IPS-18a (cell line): Measurements from ENCODE around the gene ADK.
"Not testable (repeated sequence)": the region's sequence is repeated elsewhere in the genome, so short reads cannot be mapped to it uniquely, and the experiment has no call there.

Source experiments
- H3K27ac ChIP-seq: one replicate; pipeline ENCODE4 v1.5.1; 2013; ENCODE audit warnings: low read length
- H3K27me3 ChIP-seq: one replicate; pipeline ENCODE4 v1.6.1; 2013; ENCODE audit warnings: mild to moderate bottlenecking, low read length; ENCODE audit not compliant: control insufficient read depth, insufficient read depth
- H3K36me3 ChIP-seq: one replicate; pipeline ENCODE4 v1.6.1; 2013; ENCODE audit warnings: low read depth, low read length; ENCODE audit not compliant: control insufficient read depth
- H3K4me1 ChIP-seq: one replicate; pipeline ENCODE4 v1.6.1; 2013; ENCODE audit warnings: low read depth, low read length; ENCODE audit not compliant: control insufficient read depth
- H3K4me3 ChIP-seq: one replicate; pipeline ENCODE4 v1.5.1; 2013; ENCODE audit warnings: low read length
- H3K9ac ChIP-seq: one replicate; pipeline ENCODE4 v1.6.1; 2013; ENCODE audit warnings: mild to moderate bottlenecking, low read length, moderate library complexity
- H3K9me3 ChIP-seq: one replicate; pipeline ENCODE4 v1.6.1; 2013; ENCODE audit warnings: low read depth, low read length; ENCODE audit not compliant: control insufficient read depth

Gene ADK

DNA sequence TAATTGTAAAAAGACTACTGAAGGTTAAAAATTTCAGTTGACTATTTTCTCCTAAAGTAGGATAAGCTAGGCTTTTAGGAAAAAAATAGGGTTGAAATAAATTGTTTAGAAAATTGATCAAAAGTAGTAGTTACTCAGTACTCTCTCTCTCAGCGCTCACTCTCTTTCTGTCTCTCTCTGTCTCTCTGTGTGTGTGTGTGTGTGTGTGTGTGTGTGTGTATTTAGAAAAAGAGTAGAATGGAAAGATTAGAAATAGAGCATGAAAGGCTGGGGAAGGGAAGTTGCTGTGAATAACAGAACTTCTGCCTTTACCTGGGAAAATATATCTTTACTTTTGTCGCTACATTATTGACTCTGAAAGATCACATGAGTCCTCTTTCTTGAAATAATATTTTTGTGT lies 20.6 kb downstream of the ADK start:
- H3K27me3 ChIP-seq = no peaks in the 10 kb centered on the region
- no peak overlapping the region for H3K27ac ChIP-seq
- H3K4me3 ChIP-seq = no peak overlapping the region
- no peak overlapping the region for H3K9ac ChIP-seq
- no peaks in the 10 kb centered on the region for H3K36me3 ChIP-seq
- peaks cover 5% of the 10 kb centered on the region for H3K4me1 ChIP-seq
- H3K9me3 ChIP-seq = no peaks in the 10 kb centered on the region

GRCh38 chr10:74174521-74174920 lies 23.5 kb downstream of the ADK start:
- no peaks in the 10 kb centered on the region for H3K36me3 ChIP-seq
- no peaks in the 10 kb centered on the region for H3K27me3 ChIP-seq
- no peak overlapping the region for H3K27ac ChIP-seq
- H3K9ac ChIP-seq = no peak overlapping the region
- no peak overlapping the region for H3K4me3 ChIP-seq
- H3K9me3 ChIP-seq = no peaks in the 10 kb centered on the region
- peaks cover 5% of the 10 kb centered on the region for H3K4me1 ChIP-seq

DNA sequence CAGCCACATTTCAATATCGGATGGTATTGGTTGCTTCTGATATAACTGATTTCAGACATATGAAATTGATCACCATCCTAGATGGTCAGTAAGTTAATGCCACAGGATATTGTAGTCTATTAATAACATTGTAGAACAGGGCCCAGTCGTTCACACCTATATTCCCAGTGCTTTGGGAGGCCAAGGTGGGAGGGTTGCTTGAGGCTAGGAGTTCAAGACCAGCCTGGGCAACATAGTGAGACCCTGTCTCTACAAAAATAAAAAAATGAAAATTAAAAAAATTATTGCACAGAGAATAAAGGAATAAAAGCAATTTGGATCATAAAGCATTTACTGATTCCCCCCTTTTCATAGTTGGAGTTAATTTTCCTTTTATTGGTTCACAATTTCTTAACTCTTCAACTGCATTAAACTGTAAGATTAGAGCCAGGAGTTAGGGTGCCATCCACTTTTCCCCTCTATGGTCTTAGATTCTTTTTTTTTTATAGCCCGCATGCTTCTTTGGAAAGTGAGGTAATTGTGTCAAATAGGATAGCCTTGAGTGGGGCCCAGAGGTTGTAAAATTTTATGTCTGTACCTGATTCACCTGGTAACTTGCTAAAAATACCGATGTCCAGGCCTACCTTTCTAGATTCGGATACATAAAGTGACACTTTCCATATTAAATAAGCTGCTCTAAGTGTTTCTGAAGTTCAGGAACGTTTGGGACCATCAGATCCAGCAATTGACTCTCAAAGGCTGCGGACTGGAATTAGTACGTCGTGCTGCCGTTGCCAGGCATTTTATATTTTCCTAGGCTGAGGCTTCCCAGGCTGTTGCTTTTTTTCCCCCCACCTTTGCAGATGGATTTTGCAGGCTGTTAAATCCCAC lies 24.7 kb downstream of the ADK start:
- Histone ChIP-seq H3K27me3 (no peaks in the 10 kb centered on the region), H3K36me3 (no peaks in the 10 kb centered on the region), H3K27ac (peak overlapping the region; percentile 19), H3K9me3 (no peaks in the 10 kb centered on the region), H3K9ac (peak overlapping the region; percentile 87), H3K4me1 (peaks cover 5% of the 10 kb centered on the region), H3K4me3 (peak overlapping the region; percentile 90)

DNA sequence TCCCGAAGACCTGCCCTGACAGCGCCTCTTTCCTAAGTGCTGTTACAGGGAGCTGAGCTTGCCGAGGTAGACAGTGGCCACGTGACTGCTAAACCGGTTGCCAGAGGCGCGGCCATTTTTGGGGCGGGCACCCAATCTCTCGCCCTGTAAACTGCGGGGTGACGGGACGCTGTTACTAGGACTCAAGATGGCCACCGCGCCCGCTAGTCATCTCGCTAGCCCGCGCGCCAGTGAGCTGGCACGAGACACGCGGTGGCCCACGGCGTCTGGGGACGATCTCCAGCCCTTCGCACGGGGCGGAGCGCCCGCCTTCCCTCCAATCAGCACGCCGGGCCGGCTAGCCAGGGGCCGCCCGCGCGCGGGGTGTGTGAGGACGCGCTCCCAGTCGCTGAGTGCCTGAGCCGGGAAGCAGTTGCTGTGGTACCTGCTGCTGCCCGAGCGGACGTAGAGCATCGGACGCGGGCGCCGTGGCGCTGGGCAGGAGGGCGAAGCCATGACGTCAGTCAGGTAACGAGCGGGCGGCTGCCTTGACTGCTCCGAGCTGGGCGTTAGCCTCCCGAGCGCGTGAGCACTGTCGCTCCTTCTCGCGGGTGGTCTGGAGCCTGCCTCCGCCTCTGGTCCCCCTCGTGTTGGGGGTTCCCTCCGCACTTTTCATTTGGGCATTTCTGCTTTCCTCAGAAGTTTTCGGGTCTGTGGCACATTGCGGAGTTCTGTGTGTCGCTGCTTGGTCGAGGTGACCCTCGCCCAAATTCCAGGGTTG lies 25.5 kb downstream of the ADK start:
- H3K9ac ChIP-seq = peak overlapping the region; percentile 87
- peak overlapping the region; percentile 90 for H3K4me3 ChIP-seq
- H3K4me1 ChIP-seq = peaks cover 8% of the 10 kb centered on the region
- no peaks in the 10 kb centered on the region for H3K9me3 ChIP-seq
- H3K27me3 ChIP-seq = no peaks in the 10 kb centered on the region
- no peaks in the 10 kb centered on the region for H3K36me3 ChIP-seq
- H3K27ac ChIP-seq = peak overlapping the region; percentile 66

DNA sequence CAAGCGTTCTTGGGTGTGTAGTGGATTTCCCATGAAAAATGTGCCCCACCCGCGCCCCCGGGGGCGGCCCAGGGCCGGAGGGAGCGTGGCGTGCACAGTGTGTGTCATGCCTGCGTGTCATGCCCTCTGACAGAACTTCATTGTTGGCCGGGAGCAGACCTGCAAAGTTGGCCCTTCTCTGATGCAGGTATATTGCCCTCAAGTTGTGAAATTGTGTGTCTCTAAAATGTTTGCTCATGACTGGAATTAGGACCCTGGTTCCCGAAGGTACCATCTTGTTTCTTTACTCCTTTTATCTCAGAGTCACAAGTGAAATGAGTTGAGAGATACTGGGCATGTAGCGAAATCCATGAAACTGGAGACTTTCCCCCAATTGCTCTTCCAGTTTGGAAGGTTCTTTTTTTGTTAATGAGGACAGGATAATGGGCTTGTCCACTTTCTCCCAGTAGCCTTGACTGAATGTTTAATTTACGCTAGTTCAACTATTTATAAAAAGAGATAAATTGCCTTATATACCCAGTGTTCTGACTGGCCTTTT lies 26.2 kb downstream of the ADK start:
- Histone ChIP-seq H3K4me1 (peaks cover 12% of the 10 kb centered on the region), H3K4me3 (peak overlapping the region; percentile 90), H3K27me3 (no peaks in the 10 kb centered on the region), H3K27ac (peak overlapping the region; percentile 66), H3K9ac (peak overlapping the region; percentile 87), H3K36me3 (no peaks in the 10 kb centered on the region), H3K9me3 (no peaks in the 10 kb centered on the region)

DNA sequence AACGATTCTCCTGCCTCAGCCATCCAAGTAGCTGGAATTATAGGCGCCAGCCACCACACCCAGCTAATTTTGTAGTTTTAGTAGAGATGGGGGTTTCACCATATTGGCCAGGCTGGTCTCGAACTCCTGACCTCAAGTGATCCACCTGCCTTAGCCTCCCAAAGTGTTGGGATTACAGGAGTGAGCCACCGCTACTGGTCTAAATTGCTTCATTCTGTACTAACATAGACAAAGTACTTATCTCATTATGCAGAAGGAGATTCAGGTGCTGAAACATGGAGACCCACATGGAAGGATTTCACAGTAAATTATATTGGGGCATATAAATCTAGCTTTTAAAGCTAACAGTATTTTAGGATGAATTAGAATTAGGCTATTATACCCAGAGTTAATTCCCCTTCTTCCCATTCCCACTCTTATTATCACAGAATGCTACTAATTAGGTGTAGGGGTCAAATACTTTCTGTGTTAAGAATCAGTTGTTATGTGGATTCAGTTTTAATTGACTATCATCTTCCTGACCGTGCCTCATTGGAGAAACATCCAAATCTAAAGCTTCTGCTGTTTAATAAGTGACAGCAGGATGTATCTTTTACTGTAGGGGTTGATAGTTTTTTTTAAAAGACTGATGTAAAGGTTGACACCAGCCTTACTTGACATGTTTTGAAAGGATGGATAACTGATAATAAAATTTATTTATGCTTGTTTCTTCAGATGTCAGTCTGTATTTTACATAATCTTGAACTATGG lies 27.2 kb downstream of the ADK start:
- no peak overlapping the region for H3K4me3 ChIP-seq
- no peak overlapping the region for H3K9ac ChIP-seq
- no peaks in the 10 kb centered on the region for H3K9me3 ChIP-seq
- H3K36me3 ChIP-seq = no peaks in the 10 kb centered on the region
- H3K27me3 ChIP-seq = no peaks in the 10 kb centered on the region
- H3K27ac ChIP-seq = no peak overlapping the region
- H3K4me1 ChIP-seq = peaks cover 12% of the 10 kb centered on the region

- no peaks in the 10 kb centered on the region for H3K9me3 ChIP-seq
- no peaks in the 10 kb centered on the region for H3K27me3 ChIP-seq
- H3K9ac ChIP-seq = no peak overlapping the region
- H3K4me1 ChIP-seq = peaks cover 12% of the 10 kb centered on the region
- H3K27ac ChIP-seq = no peak overlapping the region
- no peaks in the 10 kb centered on the region for H3K36me3 ChIP-seq
- H3K4me3 ChIP-seq = no peak overlapping the region
Measured at GRCh38 chr10:74179111-74179710, 28.2 kb downstream of the ADK start.

GRCh38 chr10:74186678-74187077 lies 35.7 kb downstream of the ADK start:
- no peaks in the 10 kb centered on the region for H3K27me3 ChIP-seq
- H3K9me3 ChIP-seq = no peaks in the 10 kb centered on the region
- H3K9ac ChIP-seq = no peak overlapping the region
- no peak overlapping the region for H3K27ac ChIP-seq
- H3K4me1 ChIP-seq = peaks cover 2% of the 10 kb centered on the region
- H3K36me3 ChIP-seq = no peaks in the 10 kb centered on the region
- no peak overlapping the region for H3K4me3 ChIP-seq

DNA sequence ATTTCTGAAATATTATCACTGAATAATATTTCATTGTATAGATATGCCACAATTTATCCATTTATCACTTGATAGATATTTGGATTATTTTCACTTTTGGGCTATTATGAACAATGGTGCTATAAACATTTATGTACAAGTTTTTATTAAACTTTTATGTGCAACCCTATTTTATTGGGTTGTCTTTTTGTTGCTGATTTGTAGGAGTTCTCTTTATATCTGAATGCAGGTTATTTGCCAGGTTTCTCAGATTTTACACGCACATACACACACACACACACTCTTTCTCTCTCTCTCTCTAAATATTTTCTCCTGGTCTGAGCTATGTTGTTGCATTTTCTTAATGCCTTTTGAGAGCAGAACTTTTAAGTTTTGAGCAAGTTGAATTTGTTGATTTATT lies 36.2 kb downstream of the ADK start:
- no peak overlapping the region for H3K27ac ChIP-seq
- H3K4me3 ChIP-seq = no peak overlapping the region
- H3K4me1 ChIP-seq = no peaks in the 10 kb centered on the region
- no peaks in the 10 kb centered on the region for H3K36me3 ChIP-seq
- H3K9ac ChIP-seq = no peak overlapping the region
- no peaks in the 10 kb centered on the region for H3K27me3 ChIP-seq
- H3K9me3 ChIP-seq = no peaks in the 10 kb centered on the region

- H3K27me3 ChIP-seq, H3K9ac ChIP-seq, H3K36me3 ChIP-seq, H3K4me1 ChIP-seq, H3K4me3 ChIP-seq, H3K9me3 ChIP-seq, H3K27ac ChIP-seq: not testable (repeated sequence)
Measured at GRCh38 chr10:74188617-74189016, 37.6 kb downstream of the ADK start.

DNA sequence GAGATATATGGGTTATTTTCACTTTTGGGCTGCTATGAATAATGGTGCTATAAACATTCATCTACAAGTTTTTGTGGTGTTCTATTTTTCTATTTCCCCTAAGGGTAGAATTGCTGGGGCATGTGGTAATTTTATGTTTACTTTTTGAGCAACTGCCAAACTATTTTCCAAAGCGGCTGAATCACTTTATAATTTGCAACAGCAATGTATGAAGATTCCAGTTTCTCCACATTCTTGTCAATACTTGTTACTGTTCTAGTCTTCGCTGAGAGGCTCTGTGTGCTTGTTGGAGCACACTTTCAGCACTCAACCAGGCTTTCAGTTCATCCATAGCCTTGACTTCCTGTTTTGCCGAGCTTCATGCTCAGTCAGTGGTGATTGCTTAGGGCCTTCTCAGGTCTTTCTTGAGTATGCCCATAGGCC lies 39.0 kb downstream of the ADK start:
- no peak overlapping the region for H3K4me3 ChIP-seq
- H3K9ac ChIP-seq = no peak overlapping the region
- H3K36me3 ChIP-seq = no peaks in the 10 kb centered on the region
- H3K4me1 ChIP-seq = no peaks in the 10 kb centered on the region
- H3K27me3 ChIP-seq = no peaks in the 10 kb centered on the region
- no peak overlapping the region for H3K27ac ChIP-seq
- no peaks in the 10 kb centered on the region for H3K9me3 ChIP-seq
